ENCODE results near the gene ATP6V0A1.
"Not testable (repeated sequence)": the region's sequence is repeated elsewhere in the genome, so short reads cannot be mapped to it uniquely, and the experiment has no call there.

The ATP6V0A1 gene

GRCh38 chr17:42541041-42541833, 82.6 kb downstream of the ATP6V0A1 start:
- no peak for DNase-seq (ENCODE audit: low read depth in 1 of 2, low spot score in 1 of 2)
- H3K27ac ChIP-seq (replicated peaks) = no peak overlapping the region
- H3K4me3 ChIP-seq (replicated peaks; ENCODE audit: insufficient read depth, low read length) = no peak overlapping the region
- no peak for TF ChIP-seq POLR2AphosphoS5 (IDR thresholded peaks at IDR 0.05; ENCODE audit: low read depth)
- TF ChIP-seq GABPA (IDR thresholded peaks at IDR 0.05; ENCODE audit: low read depth) = no peak
- no peak for TF ChIP-seq CTCF (IDR thresholded peaks at IDR 0.05; ENCODE audit: insufficient read depth, low read length)
- TF ChIP-seq SPI1 (IDR thresholded peaks at IDR 0.05; ENCODE audit: borderline replicate concordance, low read depth) = no peak
- no peak for TF ChIP-seq REST (IDR thresholded peaks at IDR 0.05; ENCODE audit: insufficient replicate concordance, low read depth)
- H3K27me3 ChIP-seq (ENCODE audit: insufficient read depth, poor library complexity, severe bottlenecking) = no peaks in the 10 kb centered on the region

GRCh38 chr17:42543190-42544079, 84.8 kb downstream of the ATP6V0A1 start:
- Histone ChIP-seq H3K27ac (replicated peaks) (no peak overlapping the region), H3K27me3 (ENCODE audit: insufficient read depth, poor library complexity, severe bottlenecking) (no peaks in the 10 kb centered on the region), H3K4me3 (replicated peaks; ENCODE audit: insufficient read depth, low read length) (no peak overlapping the region)
- TF ChIP-seq GABPA (IDR thresholded peaks at IDR 0.05; ENCODE audit: low read depth) (no peak), SPI1 (IDR thresholded peaks at IDR 0.05; ENCODE audit: borderline replicate concordance, low read depth) (no peak), POLR2AphosphoS5 (IDR thresholded peaks at IDR 0.05; ENCODE audit: low read depth) (no peak), REST (IDR thresholded peaks at IDR 0.05; ENCODE audit: insufficient replicate concordance, low read depth) (no peak), CTCF (IDR thresholded peaks at IDR 0.05; ENCODE audit: insufficient read depth, low read length) (no peak)
- no peak for DNase-seq (ENCODE audit: low read depth in 1 of 2, low spot score in 1 of 2)

GRCh38 chr17:42544874-42545283, 86.2 kb downstream of the ATP6V0A1 start:
- TF ChIP-seq REST (IDR thresholded peaks at IDR 0.05; ENCODE audit: insufficient replicate concordance, low read depth) = no peak
- TF ChIP-seq SPI1 (IDR thresholded peaks at IDR 0.05; ENCODE audit: borderline replicate concordance, low read depth) = no peak
- no peak for TF ChIP-seq GABPA (IDR thresholded peaks at IDR 0.05; ENCODE audit: low read depth)
- no peak for TF ChIP-seq POLR2AphosphoS5 (IDR thresholded peaks at IDR 0.05; ENCODE audit: low read depth)
- TF ChIP-seq CTCF (IDR thresholded peaks at IDR 0.05; ENCODE audit: insufficient read depth, low read length) = no peak
- H3K27ac ChIP-seq (replicated peaks) = no peak overlapping the region
- no peak for DNase-seq (ENCODE audit: low read depth in 1 of 2, low spot score in 1 of 2)
- H3K4me3 ChIP-seq (replicated peaks; ENCODE audit: insufficient read depth, low read length) = no peak overlapping the region
- H3K27me3 ChIP-seq (ENCODE audit: insufficient read depth, poor library complexity, severe bottlenecking) = no peaks in the 10 kb centered on the region

- H3K27ac ChIP-seq (replicated peaks); H3K4me3 ChIP-seq (replicated peaks; ENCODE audit: insufficient read depth, low read length); DNase-seq (ENCODE audit: low read depth in 1 of 2, low spot score in 1 of 2); H3K27me3 ChIP-seq (ENCODE audit: insufficient read depth, poor library complexity, severe bottlenecking): not testable (repeated sequence)
These were observed 87.3 kb downstream of the ATP6V0A1 start for GRCh38 chr17:42545755-42546505.
